K562 (cell line): ENCODE results near the gene POLD4. TPM values are rescaled to one million over a fixed set of nuclear protein-coding genes. Genes with fewer than 3 reads are reported as not detected.

Experiments
- ATAC-seq: fragments of 200-7000 bp; cut with Tn5 transposase; 3 replicates; pipeline ENCODE4 v1.9.1; 2020; ENCODE audit warnings: moderate library complexity
- BruUV-seq: library from RNA; stranded (reverse); fragments of 400-500 nt; replicated peaks from 2 replicates; lab custom pipeline; 2021; lab: Mats Ljungman, UMichigan
- CTCF ChIA-PET: fragments of 300-600 bp; formaldehyde crosslinking; extraction: SDS; loops from one replicate; lab custom pipeline; 2021; ENCODE audit warnings: low intra/inter-chr PET ratio; lab: Yijun Ruan, JAX
- POLR2A ChIA-PET: fragments of 300-600, 350-650 bp; sonication (Branson Sonifier 250); formaldehyde crosslinking; extraction: SDS; loops from one replicate; lab custom pipeline; 2021; ENCODE audit warnings: antibody characterized with exemption, inconsistent platforms; lab: Yijun Ruan, JAX
- DNase-seq, 4 experiments: peaks; one replicate each; pipeline versions ENCODE4 v3.0.0 to v3.0.0-alpha.2; 2011 to 2018; ENCODE audit warnings: low spot score in 3 of 4, mixed read lengths in 3 of 4; ENCODE audit errors: extremely low read depth in 1 of 4
- FAIRE-seq: peaks from 2 replicates; lab custom pipeline; 2011; peaks lifted over from hg19 to GRCh38; lab: Jason Lieb, UNC
- H2AFZ ChIP-seq: 2 replicates; pipeline ENCODE4 v1.6.0; 2011; ENCODE audit warnings: low read depth, low read length, control low read depth, inconsistent platforms
- H3K27ac ChIP-seq: fragments of 200-600 bp; 3 replicates; pipeline ENCODE4 v1.8.0; 2011; ENCODE audit warnings: low read depth, mild to moderate bottlenecking, control low read depth, inconsistent platforms, low read length, moderate library complexity, mixed read lengths; ENCODE audit errors: extremely low read depth
- H3K27me3 ChIP-seq, 2 experiments: fragments of 300-600 bp in 1 of 2; 2 replicates in 1 of 2; 3 replicates in 1 of 2; pipeline versions ENCODE4 v1.6.0 to v1.8.0; 2011; ENCODE audit warnings: inconsistent platforms in 2 of 2, low read length in 2 of 2, mild to moderate bottlenecking in 1 of 2, mixed read lengths in 1 of 2, moderate library complexity in 1 of 2; ENCODE audit not compliant: control insufficient read depth in 2 of 2, insufficient read depth in 2 of 2
- H3K36me3 ChIP-seq: fragments of 300-600 bp; 3 replicates; pipeline ENCODE4 v1.8.0; 2011; ENCODE audit warnings: mild to moderate bottlenecking, low read length, inconsistent platforms; ENCODE audit not compliant: control insufficient read depth, insufficient read depth
- H3K4me1 ChIP-seq, 2 experiments: fragments of 200-600 bp in 1 of 2; replicated peaks in 1 of 2; 2 replicates in 1 of 2; 3 replicates in 1 of 2; pipeline versions ENCODE4 v1.5.1 to v1.8.0; 2011; ENCODE audit warnings: inconsistent platforms in 2 of 2, low read length in 2 of 2, mild to moderate bottlenecking in 1 of 2, mixed read lengths in 1 of 2, moderate library complexity in 1 of 2; ENCODE audit not compliant: control insufficient read depth in 2 of 2, insufficient read depth in 2 of 2
- H3K4me2 ChIP-seq: 2 replicates; pipeline ENCODE4 v1.6.1; 2011; ENCODE audit warnings: low read length, control low read depth, inconsistent platforms, mixed read lengths; ENCODE audit not compliant: insufficient read depth
- H3K4me3 ChIP-seq: fragments of 200-600 bp; sonication (generic), shearing (Covaris generic); 2 replicates; pipeline ENCODE4 v1.5.1; 2016; ENCODE audit warnings: control low read depth, inconsistent platforms
- H3K79me2 ChIP-seq: fragments of 200-600 bp; 3 replicates; pipeline ENCODE4 v1.8.0; 2011; ENCODE audit warnings: low read length, inconsistent platforms; ENCODE audit not compliant: control insufficient read depth, insufficient read depth
- H3K9ac ChIP-seq, 2 experiments: 2 replicates each; pipeline versions ENCODE4 v1.6.0 to v1.6.1; 2011; ENCODE audit warnings: low read depth in 2 of 2, low read length in 2 of 2, control low read depth in 1 of 2, inconsistent platforms in 1 of 2, mild to moderate bottlenecking in 1 of 2, mixed read lengths in 1 of 2; ENCODE audit not compliant: insufficient read depth in 1 of 2
- H3K9me1 ChIP-seq: one replicate; pipeline ENCODE4 v1.6.0; 2011; ENCODE audit warnings: inconsistent platforms, mild to moderate bottlenecking, low read length, moderate library complexity; ENCODE audit not compliant: control insufficient read depth, insufficient read depth
- H3K9me3 ChIP-seq: replicated peaks from 2 replicates; pipeline ENCODE4 v1.5.1; 2011; ENCODE audit warnings: low read depth, low read length, inconsistent platforms; ENCODE audit not compliant: control insufficient read depth, insufficient read depth
- H4K20me1 ChIP-seq: replicated peaks from 2 replicates; pipeline ENCODE4 v1.6.1; 2011; ENCODE audit warnings: low read length, inconsistent platforms, mixed read lengths; ENCODE audit not compliant: control insufficient read depth, insufficient read depth
- BDP1 ChIP-seq: IDR thresholded peaks from 3 replicates; pipeline ENCODE4 v1.6.1; 2011; ENCODE audit not compliant: insufficient read length, insufficient read depth
- CBX3 ChIP-seq, 2 experiments: IDR thresholded peaks; 1 replicate in 1 of 2; 2 replicates in 1 of 2; pipeline ENCODE4 v1.6.1; 2012; ENCODE audit warnings: inconsistent platforms in 2 of 2, low read length in 2 of 2, borderline replicate concordance in 1 of 2, control low read depth in 1 of 2
- GTF2A2 ChIP-seq: IDR thresholded peaks from 2 replicates; pipeline ENCODE4 v1.6.1; 2016; ENCODE audit warnings: mild to moderate bottlenecking, missing genetic modification characterization, missing compliant biosample characterization
- HNRNPLL ChIP-seq: fragments of 200-400 bp; formaldehyde crosslinking; IDR thresholded peaks from 2 replicates; pipeline ENCODE4 v1.6.1; 2017; ENCODE audit warnings: low read length, low read depth, mild to moderate bottlenecking; ENCODE audit not compliant: poor library complexity, severe bottlenecking
- MYBL2 ChIP-seq, 2 experiments: fragments of 450-650 bp in 1 of 2; sonication (generic) in 1 of 2; formaldehyde crosslinking in 1 of 2; IDR thresholded peaks; 2 replicates each; pipeline versions ENCODE4 v1.6.1 to v1.8.1; 2017 to 2022; ENCODE audit warnings: borderline replicate concordance in 1 of 2, inconsistent platforms in 1 of 2, low read depth in 1 of 2, mild to moderate bottlenecking in 1 of 2, missing genetic modification reagents in 1 of 2, moderate library complexity in 1 of 2
- POLR2G ChIP-seq: fragments of 200-400 bp; formaldehyde crosslinking; IDR thresholded peaks from 2 replicates; pipeline ENCODE4 v1.6.1; 2017; ENCODE audit warnings: low read depth, mild to moderate bottlenecking, antibody characterized with exemption, low read length, moderate library complexity
- SMARCA5 ChIP-seq: fragments of 450-650 bp; IDR thresholded peaks from 2 replicates; pipeline ENCODE4 v1.6.1; 2016
- SNIP1 ChIP-seq: fragments of 450-650 bp; IDR thresholded peaks from 2 replicates; pipeline ENCODE4 v1.7.1; 2017; ENCODE audit warnings: low read depth, mild to moderate bottlenecking
- SRSF7 ChIP-seq: fragments of 200-400 bp; formaldehyde crosslinking; optimal IDR thresholded peaks from 2 replicates; pipeline ENCODE3; 2017; ENCODE audit warnings: mild to moderate bottlenecking, low read depth, low read length
- ZFP30 ChIP-seq: fragments of 250-450 bp; sonication (Bioruptor Pico); IDR thresholded peaks from 2 replicates; pipeline ENCODE4 v1.8.0; 2022; ENCODE audit warnings: moderate library complexity, mild to moderate bottlenecking, inconsistent platforms, borderline replicate concordance
- ZNF384 ChIP-seq: IDR thresholded peaks from 2 replicates; pipeline ENCODE4 v1.6.1; 2012; ENCODE audit warnings: low read depth, low read length, improper control_type of control experiment
- ZNF551 ChIP-seq: fragments of 250-450 bp; sonication (Bioruptor Pico); IDR thresholded peaks from 2 replicates; pipeline ENCODE4 v1.5.0; 2021; ENCODE audit warnings: mild to moderate bottlenecking, moderate library complexity
- ZNF780A ChIP-seq: fragments of 250-450 bp; sonication (Bioruptor Pico); IDR thresholded peaks from 2 replicates; pipeline ENCODE4 v1.5.0; 2021; ENCODE audit warnings: mild to moderate bottlenecking
- WGBS: fragments of 100-300 bp; shearing (Covaris generic); methylation state at CpG from one replicate; pipeline ENCODE4 v1.1.6; 2016; ENCODE audit warnings: low coverage, mixed read lengths; ENCODE audit not compliant: insufficient coverage; ENCODE audit errors: missing lambda C conversion rate; 5-methylcytosine and 5-hydroxymethylcytosine counted together
- in situ Hi-C: fragments of 300-500 bp; cut with MboI; formaldehyde crosslinking; loops from 4 replicates; pipeline ENCODE4 v1.15.0; 2018; ENCODE audit warnings: inconsistent platforms, mixed read lengths
- intact Hi-C: fragments of 100-400 bp; cut with micrococcal nuclease; formaldehyde crosslinking; loops from 2 replicates; pipeline ENCODE4 v1.14.2; 2022
- polyA plus RNA-seq, 8 experiments: library from polyadenylated mRNA; depleted of rRNA in 4 of 8; stranded (reverse) in 5 of 8; unstranded in 3 of 8; fragments of >200 nt; fragmentation: Nextera tagmentation in 2 of 8; fragmentation: Illumina TruSeq in 1 of 8; extraction: Ambion mirVana in 2 of 8; extraction: Trizol in 1 of 8; gene quantifications; 2 replicates each; pipeline versions ENCODE4 v1.2.1 to v1.2.3, GENCODE V29; 2011 to 2014; ENCODE audit warnings: inconsistent platforms in 1 of 8, missing spikeins in 1 of 8
- total RNA-seq, 7 experiments: library from RNA; depleted of rRNA in 6 of 7; stranded (reverse); fragments of >200 nt in 6 of 7; fragmentation: Illumina TruSeq in 2 of 7; extraction: Trizol in 2 of 7; gene quantifications; 2 replicates each; pipeline versions ENCODE4 v1.2.1 to v1.2.3, GENCODE V29; 2011 to 2021; ENCODE audit warnings: low replicate concordance in 1 of 7
- TF ChIP-seq, protein P1 (sequence below): fragments of 250-450 bp; sonication (Bioruptor Pico); IDR thresholded peaks from 2 replicates; pipeline ENCODE4 v1.6.1; 2021; ENCODE audit warnings: mild to moderate bottlenecking

POLD4 gene
- total and polyA plus RNA-seq, 9 of the 15 experiments (the other 6 are each of a cell fraction or from before 2014, with no cell fraction given): 5.8 to 64.5 (median 18.3) TPM

DNA sequence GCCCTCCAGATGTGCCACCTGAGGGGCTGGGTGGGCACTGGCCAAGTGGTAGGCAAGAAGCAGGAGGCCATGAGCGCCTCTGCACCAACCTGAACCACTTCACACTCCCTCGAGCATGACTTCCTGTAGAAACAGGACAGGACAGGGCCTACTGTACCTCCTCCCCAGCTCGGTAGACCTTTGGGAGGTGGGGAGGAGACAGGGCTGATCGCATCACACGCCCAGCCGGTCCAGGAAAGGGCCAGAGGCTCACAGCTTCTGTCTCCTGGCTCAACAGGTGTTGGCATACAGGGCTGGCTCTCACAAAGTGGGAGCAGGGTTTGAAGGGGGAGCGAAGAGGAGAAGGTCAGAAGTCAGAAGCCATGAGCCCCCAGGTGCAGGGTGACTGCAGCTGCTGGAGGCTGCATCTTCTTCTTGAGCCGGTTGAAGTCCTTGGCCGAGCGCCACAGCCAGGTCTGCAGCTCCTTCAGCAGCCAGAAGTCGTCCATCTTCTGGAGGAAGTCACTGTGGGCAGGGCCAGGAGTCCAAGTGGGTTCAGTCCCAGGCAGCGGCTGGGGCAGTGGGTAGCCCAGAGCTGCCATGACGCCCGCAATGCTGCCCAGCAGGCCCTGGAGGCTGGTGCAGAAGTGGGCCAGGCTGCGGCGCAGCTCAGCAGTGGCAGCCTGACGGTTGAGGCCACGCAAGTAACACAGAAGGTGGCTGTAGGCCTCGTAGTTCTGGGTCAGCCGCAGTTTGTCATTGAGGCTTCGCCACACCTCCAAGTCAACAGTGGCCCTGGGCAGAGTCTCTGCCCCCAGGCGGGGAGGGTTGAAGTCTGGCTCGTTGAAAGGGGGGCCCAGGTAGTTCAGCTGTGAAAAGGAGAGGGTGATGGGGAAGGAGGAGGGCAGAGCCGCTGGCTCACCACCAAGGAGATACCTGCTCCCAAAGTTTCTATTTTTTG lies 11.7 kb upstream of the POLD4 start:
- Histone ChIP-seq H3K27ac (no peak overlapping the region), H3K4me3 (no peak overlapping the region), H3K9me3 (no peaks in the 10 kb centered on the region; the same call in 1 of the 2 replicates), H3K36me3 (peaks cover 5% of the 10 kb centered on the region; the same call in 1 of the 3 replicates), H3K4me2 (no peak overlapping the region), H3K4me1 (peaks cover 7 to 39% of the 10 kb centered on the region in 2 experiments), H3K79me2 (no peaks in the 10 kb centered on the region), H2AFZ (no peak overlapping the region), H3K27me3 (no peaks in the 10 kb centered on the region), H4K20me1 (no peaks in the 10 kb centered on the region), H3K9me1 (no peaks in the 10 kb centered on the region), H3K9ac (peak overlapping the region in 1 of 2 experiments; percentile 6; a peak in 1 of 4 replicates)
- ChIA-PET CTCF (no interaction called here), POLR2A (interaction anchor here (0.6 to 1.2 kb wide), 3 partner anchors 11 to 45 kb away, joined by 4 read pairs; partner anchors contain the start of gene PPP1CA)
- 79% methylated on average over 19 of the region's 24 CpGs for WGBS
- in situ Hi-C loops: no loop called here
- ATAC-seq: no peak
- no peak for DNase-seq
- TF ChIP-seq POLR2G (peak; percentile 17; the same call in 1 of the 2 replicates), ZNF384 (no peak)
- no peak for FAIRE-seq
- intact Hi-C loops: no loop called here
- no TSS peak for BruUV-seq

GRCh38 chr11:67364169-67364568 lies 10.8 kb upstream of the POLD4 start:
- intact Hi-C loops (no loop called here), in situ Hi-C loops (no loop called here)
- Histone ChIP-seq H3K9me1 (no peaks in the 10 kb centered on the region), H3K79me2 (no peaks in the 10 kb centered on the region), H3K27ac (no peak overlapping the region), H3K4me2 (no peak overlapping the region), H3K4me3 (no peak overlapping the region), H3K9ac (0 out of 4 replicates have a peak overlapping the region, but pooled peaks of 1 of the 2 experiments have one; percentile 31), H3K27me3 (no peaks in the 10 kb centered on the region), H2AFZ (no peak overlapping the region), H4K20me1 (no peaks in the 10 kb centered on the region), H3K4me1 (peaks cover 2 to 32% of the 10 kb centered on the region in 2 experiments; a peak in 4 of 5 replicates), H3K9me3 (no peaks in the 10 kb centered on the region; the same call in 1 of the 2 replicates), H3K36me3 (peaks cover 5% of the 10 kb centered on the region; the same call in 1 of the 3 replicates)
- ChIA-PET CTCF (no interaction called here), POLR2A (interaction anchor here (0.6 to 1.7 kb wide), 4 partner anchors 10 to 48 kb away, joined by 3 to 4 read pairs (median 4); no protein-coding TSS in a partner anchor)
- 94% methylated on average over 3 of the region's 3 CpGs for WGBS
- ATAC-seq: no peak
- no peak for FAIRE-seq
- no TSS peak for BruUV-seq
- no peak for DNase-seq
- TF ChIP-seq POLR2G (no peak), HNRNPLL (no peak), ZFP30 (CRISPR knock-in tag) (no peak), BDP1 (no peak), SNIP1 (no peak), ZNF780A (CRISPR knock-in tag) (no peak), MYBL2 (IDR thresholded peaks at IDR 0.05; ENCODE audit: low read depth) (no peak), MYBL2 (CRISPR knock-in tag; IDR thresholded peaks at IDR 0.05; ENCODE audit: borderline replicate concordance) (no peak), CBX3 (IDR thresholded peaks at IDR 0.05; ENCODE audit: borderline replicate concordance in 1 of 2, low read length in 2 of 2) (no peak), SMARCA5 (no peak), ZNF551 (no peak), SRSF7 (no peak), GTF2A2 (tag) (no peak)
- TF ChIP-seq, protein P1, sequence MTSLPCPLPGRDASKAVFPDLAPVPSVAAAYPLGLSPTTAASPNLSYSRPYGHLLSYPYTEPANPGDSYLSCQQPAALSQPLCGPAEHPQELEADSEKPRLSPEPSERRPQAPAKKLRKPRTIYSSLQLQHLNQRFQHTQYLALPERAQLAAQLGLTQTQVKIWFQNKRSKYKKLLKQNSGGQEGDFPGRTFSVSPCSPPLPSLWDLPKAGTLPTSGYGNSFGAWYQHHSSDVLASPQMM (CRISPR knock-in tag): no peak
